ENCODE results near the gene CLDN19. TPM values are rescaled to one million over a fixed set of nuclear protein-coding genes. Genes with fewer than 3 reads are reported as not detected.

CLDN19 gene, protein sequence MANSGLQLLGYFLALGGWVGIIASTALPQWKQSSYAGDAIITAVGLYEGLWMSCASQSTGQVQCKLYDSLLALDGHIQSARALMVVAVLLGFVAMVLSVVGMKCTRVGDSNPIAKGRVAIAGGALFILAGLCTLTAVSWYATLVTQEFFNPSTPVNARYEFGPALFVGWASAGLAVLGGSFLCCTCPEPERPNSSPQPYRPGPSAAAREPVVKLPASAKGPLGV
- under 0.01 TPM in 1 of 2 replicates, not detected in the other for total RNA-seq

DNA sequence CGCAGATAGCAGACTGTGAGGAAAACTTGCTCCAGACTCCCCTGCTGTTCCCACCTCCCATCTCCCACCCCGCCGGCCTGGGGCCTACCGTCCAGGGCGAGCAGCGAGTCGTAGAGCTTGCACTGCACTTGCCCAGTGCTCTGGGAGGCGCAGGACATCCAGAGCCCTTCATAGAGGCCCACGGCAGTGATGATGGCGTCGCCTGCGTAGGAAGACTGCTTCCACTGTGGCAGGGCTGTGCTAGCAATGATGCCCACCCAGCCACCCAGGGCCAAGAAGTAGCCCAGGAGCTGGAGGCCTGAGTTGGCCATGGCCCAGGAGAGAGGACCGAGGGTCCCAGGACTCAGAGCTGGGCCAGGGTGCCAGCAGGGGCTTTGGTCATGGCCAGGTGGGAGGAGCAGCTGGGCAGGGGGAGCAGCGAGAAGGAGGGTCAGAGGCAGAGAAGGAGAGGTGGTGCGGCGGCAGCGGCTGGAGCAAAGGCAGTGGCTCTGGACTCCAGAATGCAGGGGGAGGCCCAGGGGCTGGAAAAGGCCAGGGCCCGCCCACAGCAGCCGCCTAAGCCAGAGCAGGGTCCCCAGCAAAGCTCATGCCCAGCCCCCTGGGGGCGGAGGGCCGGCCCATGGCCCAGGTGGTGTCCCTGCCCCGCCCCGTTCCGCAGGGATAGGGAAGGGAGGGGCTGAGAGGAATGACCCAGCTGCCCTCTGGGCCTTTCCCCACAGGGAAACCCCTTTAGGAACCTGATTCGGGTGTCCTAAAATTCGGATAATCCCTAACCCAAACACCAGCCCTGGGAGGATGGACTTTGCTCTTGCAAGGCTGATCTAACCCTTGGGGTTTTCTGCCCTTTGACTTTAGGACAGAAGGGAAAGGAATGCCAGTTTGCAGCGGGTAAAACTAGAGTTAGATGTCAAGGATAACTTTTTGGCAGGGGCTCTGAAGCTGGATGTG lies at the start of gene CLDN19:
Gene CLDN19 (minus strand): TSS at position 484 of the 948 bp plus-strand sequence. CDS start 173 bp downstream, at position 311.

DNA sequence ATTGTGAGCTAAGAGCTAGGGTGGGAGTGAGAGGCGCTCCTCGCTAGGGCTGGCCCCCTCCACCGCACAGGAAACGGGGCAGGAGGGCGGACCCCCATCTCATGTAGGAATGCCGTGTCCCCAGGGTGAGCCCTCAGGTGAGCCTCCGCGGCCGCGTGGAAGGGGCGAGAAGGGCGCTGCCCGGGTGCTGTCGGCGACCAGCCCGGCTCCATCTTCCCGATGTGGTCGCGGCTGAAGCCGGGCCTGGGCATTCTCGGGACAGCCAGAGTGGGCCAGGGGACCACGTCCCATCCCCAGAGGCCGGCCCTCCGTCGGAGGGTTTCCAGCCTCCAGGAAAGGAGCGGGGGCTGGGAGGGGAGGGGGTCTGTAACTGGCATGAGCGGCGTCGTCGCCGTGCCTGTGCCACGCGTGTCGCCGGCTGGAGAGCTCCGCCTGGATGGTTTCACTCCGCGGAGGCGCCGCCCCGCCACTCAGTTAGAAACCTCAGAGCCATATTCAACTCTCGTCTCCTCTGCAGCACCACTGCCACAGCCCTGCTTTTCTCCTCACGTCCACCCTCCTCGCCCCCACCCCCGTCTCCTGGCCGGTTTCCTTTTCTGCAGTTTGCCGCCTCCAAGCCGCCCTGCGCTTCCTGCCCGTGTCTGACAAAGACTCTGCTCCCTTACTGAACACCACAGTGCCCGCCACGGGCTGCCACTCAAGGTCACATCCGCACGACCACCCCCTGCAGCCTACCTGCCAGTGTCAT lies 45.1 kb upstream of the CLDN19 start, which contains the start of gene TMEM269:
Gene TMEM269 (plus strand): TSS at position 46 of the 748 bp plus-strand sequence. CDS start 4,903 bp downstream, outside the sequence.

DNA sequence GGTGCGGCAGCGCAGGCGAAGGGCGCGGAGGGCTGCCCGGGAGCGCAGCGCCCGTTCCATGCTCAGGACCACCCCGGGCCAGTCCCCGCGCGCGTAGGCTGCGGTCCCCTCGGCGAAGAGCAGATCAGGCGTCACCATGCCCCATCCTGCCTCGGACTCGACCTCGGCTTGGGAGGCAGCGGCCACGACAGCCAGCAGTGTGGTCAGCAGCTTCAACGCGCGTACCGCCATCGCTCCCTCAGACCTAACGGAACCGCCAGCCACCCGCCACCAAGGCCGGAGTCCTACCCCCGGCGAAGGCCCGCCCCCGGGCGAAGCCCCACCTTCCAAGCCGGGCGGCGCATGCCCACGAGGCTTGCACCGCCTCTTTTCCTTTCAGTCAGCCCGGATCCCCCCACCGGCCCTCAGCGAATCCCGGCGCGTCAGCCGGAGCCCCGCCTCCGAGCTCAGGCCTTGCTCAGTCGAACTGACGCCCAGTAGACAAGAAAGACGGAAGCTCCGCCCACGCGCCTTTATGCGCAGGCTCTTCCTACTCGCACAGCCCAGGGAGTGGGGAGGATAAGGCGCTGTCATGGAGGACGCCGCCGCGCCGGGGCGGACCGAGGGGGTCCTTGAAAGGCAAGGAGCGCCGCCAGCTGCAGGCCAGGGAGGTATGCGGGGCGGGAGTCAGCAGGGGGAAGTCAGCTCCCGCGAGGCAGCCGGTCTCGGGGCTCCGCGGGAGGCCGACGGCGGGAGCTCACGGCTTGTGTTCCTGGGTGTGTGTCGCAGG lies 26.9 kb upstream of the CLDN19 start, which contains the start of the genes C1orf50 and P3H1:
Gene C1orf50 (plus strand): TSS at position 509 of the 769 bp plus-strand sequence. CDS start 63 bp downstream, at position 572.
Gene P3H1 (minus strand): TSS at position 288 of the 769 bp plus-strand sequence. CDS start 57 bp downstream, at position 231.

Other genes with a start within 250 kb of the CLDN19 start
- gene PPIH, start 81.8 kb downstream of the CLDN19 start, total RNA-seq, result 20.6 and 46.4 TPM in 2 replicates
- gene YBX1, start 57.8 kb downstream of the CLDN19 start, total RNA-seq, result 682 and 884 TPM in 2 replicates
- gene P3H1, start 26.8 kb upstream of the CLDN19 start, total RNA-seq, result 111 and 118 TPM in 2 replicates
- 5.0 and 5.9 TPM in 2 replicates for gene C1orf50, start 27.0 kb upstream of the CLDN19 start, total RNA-seq
- under 0.01 TPM in 1 of 2 replicates, not detected in the other for gene TMEM269, start 44.8 kb upstream of the CLDN19 start, total RNA-seq
- 5.2 and 12.4 TPM in 2 replicates for gene ERMAP, start 76.9 kb upstream of the CLDN19 start, total RNA-seq
- gene SVBP, start 77.2 kb upstream of the CLDN19 start, total RNA-seq, result 9.9 and 11.5 TPM in 2 replicates
- 8.4 and 13.2 TPM in 2 replicates for gene ZNF691, start 106.4 kb upstream of the CLDN19 start, total RNA-seq
- gene SLC2A1, start 218.6 kb upstream of the CLDN19 start, total RNA-seq, result 192 and 231 TPM in 2 replicates